Peyer's patch (tissue), 4 donors: Measurements from ENCODE around the gene IL3. TPM values are rescaled to one million over a fixed set of nuclear protein-coding genes. Genes with fewer than 3 reads are reported as not detected.

Source experiments
- DNase-seq, 3 donors: peaks; one replicate each; pipeline ENCODE4 v3.0.0-alpha.2; 2017 to 2019
- H3K27ac ChIP-seq, 4 donors: fragments of 200-600 bp; sonication (generic); one replicate each; pipeline ENCODE4 v1.5.1; 2016 to 2019
- H3K27me3 ChIP-seq, 2 donors: fragments of 200-600 bp; sonication (generic); one replicate each; pipeline ENCODE4 v1.5.1; 2019
- H3K36me3 ChIP-seq, 3 donors: fragments of 200-600 bp; sonication (generic); one replicate each; pipeline ENCODE4 v1.5.1; 2016 to 2019
- H3K4me1 ChIP-seq, 4 donors: fragments of 200-600 bp; sonication (generic); one replicate each; pipeline ENCODE4 v1.5.1; 2016 to 2019
- H3K4me3 ChIP-seq, 4 donors: fragments of 200-600 bp; sonication (generic); 1 replicate in 3 of 4; 2 replicates in 1 of 4; pipeline ENCODE4 v1.5.1; 2016 to 2019; ENCODE audit warnings: mild to moderate bottlenecking in 1 of 4
- H3K9me3 ChIP-seq, 4 donors: fragments of 200-600 bp; sonication (generic); one replicate each; pipeline ENCODE4 v1.5.1; 2016 to 2019; ENCODE audit warnings: mild to moderate bottlenecking in 1 of 4
- POLR2A ChIP-seq, 2 donors: fragments of 450-650 bp; IDR thresholded peaks; one replicate each; pipeline ENCODE4 v1.5.1; 2017; ENCODE audit warnings: antibody characterized with exemption in 2 of 2, mild to moderate bottlenecking in 2 of 2, moderate library complexity in 2 of 2
- total RNA-seq, 4 donors: library from RNA; depleted of rRNA; stranded (reverse); fragments of >200 nt; gene quantifications; one replicate each; pipeline ENCODE4 v1.1.0, GENCODE V29; 2016
- TF ChIP-seq, protein P1 (sequence below), 6 experiments: fragments of 450-650 bp in 4 of 6; fragments of 200-600 bp in 2 of 6; sonication (generic) in 1 of 6; IDR thresholded peaks; one replicate each; pipeline ENCODE4 v1.5.1; 2017 to 2019; ENCODE audit warnings: antibody characterized with exemption in 6 of 6, mild to moderate bottlenecking in 3 of 6, moderate library complexity in 1 of 6

Gene IL3
- total RNA-seq, 4 donors from 2014 or later = not detected

DNA sequence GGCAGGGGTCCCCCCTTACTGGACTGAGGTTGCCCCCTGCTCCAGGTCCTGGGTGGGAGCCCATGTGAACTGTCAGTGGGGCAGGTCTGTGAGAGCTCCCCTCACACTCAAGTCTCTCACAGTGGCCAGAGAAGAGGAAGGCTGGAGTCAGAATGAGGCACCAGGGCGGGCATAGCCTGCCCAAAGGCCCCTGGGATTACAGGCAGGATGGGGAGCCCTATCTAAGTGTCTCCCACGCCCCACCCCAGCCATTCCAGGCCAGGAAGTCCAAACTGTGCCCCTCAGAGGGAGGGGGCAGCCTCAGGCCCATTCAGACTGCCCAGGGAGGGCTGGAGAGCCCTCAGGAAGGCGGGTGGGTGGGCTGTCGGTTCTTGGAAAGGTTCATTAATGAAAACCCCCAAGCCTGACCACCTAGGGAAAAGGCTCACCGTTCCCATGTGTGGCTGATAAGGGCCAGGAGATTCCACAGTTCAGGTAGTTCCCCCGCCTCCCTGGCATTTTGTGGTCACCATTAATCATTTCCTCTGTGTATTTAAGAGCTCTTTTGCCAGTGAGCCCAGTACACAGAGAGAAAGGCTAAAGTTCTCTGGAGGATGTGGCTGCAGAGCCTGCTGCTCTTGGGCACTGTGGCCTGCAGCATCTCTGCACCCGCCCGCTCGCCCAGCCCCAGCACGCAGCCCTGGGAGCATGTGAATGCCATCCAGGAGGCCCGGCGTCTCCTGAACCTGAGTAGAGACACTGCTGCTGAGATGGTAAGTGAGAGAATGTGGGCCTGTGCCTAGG, 13.0 kb downstream of the IL3 start, which contains the start of gene CSF2:
Gene CSF2, plus strand, starts transcription at position 559 of the 783 bp plus-strand sequence. Its CDS starts 35 bp downstream, at position 594.
- Histone ChIP-seq H3K4me1 (no peaks in the 10 kb centered on the region), H3K27me3 (no peaks in the 10 kb centered on the region), H3K36me3 (no peaks in the 10 kb centered on the region), H3K9me3 (no peaks in the 10 kb centered on the region), H3K4me3 (no peak within 1 kb of the TSS), H3K27ac (peak within 1 kb of the TSS in 1 of 4 donors; percentile 19)
- DNase-seq = no peak
- no peak for TF ChIP-seq POLR2A (IDR thresholded peaks at IDR 0.05)
- TF ChIP-seq, protein P1, sequence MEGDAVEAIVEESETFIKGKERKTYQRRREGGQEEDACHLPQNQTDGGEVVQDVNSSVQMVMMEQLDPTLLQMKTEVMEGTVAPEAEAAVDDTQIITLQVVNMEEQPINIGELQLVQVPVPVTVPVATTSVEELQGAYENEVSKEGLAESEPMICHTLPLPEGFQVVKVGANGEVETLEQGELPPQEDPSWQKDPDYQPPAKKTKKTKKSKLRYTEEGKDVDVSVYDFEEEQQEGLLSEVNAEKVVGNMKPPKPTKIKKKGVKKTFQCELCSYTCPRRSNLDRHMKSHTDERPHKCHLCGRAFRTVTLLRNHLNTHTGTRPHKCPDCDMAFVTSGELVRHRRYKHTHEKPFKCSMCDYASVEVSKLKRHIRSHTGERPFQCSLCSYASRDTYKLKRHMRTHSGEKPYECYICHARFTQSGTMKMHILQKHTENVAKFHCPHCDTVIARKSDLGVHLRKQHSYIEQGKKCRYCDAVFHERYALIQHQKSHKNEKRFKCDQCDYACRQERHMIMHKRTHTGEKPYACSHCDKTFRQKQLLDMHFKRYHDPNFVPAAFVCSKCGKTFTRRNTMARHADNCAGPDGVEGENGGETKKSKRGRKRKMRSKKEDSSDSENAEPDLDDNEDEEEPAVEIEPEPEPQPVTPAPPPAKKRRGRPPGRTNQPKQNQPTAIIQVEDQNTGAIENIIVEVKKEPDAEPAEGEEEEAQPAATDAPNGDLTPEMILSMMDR (IDR thresholded peaks at IDR 0.05) = no peak

DNA sequence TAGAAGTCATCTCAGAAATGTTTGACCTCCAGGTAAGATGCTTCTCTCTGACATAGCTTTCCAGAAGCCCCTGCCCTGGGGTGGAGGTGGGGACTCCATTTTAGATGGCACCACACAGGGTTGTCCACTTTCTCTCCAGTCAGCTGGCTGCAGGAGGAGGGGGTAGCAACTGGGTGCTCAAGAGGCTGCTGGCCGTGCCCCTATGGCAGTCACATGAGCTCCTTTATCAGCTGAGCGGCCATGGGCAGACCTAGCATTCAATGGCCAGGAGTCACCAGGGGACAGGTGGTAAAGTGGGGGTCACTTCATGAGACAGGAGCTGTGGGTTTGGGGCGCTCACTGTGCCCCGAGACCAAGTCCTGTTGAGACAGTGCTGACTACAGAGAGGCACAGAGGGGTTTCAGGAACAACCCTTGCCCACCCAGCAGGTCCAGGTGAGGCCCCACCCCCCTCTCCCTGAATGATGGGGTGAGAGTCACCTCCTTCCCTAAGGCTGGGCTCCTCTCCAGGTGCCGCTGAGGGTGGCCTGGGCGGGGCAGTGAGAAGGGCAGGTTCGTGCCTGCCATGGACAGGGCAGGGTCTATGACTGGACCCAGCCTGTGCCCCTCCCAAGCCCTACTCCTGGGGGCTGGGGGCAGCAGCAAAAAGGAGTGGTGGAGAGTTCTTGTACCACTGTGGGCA, 13.8 kb downstream of the IL3 start:
- H3K4me1 ChIP-seq = no peaks in the 10 kb centered on the region
- peak overlapping the region in 1 of 4 donors; percentile 19 for H3K27ac ChIP-seq
- H3K36me3 ChIP-seq = no peaks in the 10 kb centered on the region
- H3K27me3 ChIP-seq = no peaks in the 10 kb centered on the region
- DNase-seq = no peak
- no peak overlapping the region for H3K4me3 ChIP-seq
- no peaks in the 10 kb centered on the region for H3K9me3 ChIP-seq
- TF ChIP-seq, protein P1 (IDR thresholded peaks at IDR 0.05) = no peak
- no peak for TF ChIP-seq POLR2A (IDR thresholded peaks at IDR 0.05)

DNA sequence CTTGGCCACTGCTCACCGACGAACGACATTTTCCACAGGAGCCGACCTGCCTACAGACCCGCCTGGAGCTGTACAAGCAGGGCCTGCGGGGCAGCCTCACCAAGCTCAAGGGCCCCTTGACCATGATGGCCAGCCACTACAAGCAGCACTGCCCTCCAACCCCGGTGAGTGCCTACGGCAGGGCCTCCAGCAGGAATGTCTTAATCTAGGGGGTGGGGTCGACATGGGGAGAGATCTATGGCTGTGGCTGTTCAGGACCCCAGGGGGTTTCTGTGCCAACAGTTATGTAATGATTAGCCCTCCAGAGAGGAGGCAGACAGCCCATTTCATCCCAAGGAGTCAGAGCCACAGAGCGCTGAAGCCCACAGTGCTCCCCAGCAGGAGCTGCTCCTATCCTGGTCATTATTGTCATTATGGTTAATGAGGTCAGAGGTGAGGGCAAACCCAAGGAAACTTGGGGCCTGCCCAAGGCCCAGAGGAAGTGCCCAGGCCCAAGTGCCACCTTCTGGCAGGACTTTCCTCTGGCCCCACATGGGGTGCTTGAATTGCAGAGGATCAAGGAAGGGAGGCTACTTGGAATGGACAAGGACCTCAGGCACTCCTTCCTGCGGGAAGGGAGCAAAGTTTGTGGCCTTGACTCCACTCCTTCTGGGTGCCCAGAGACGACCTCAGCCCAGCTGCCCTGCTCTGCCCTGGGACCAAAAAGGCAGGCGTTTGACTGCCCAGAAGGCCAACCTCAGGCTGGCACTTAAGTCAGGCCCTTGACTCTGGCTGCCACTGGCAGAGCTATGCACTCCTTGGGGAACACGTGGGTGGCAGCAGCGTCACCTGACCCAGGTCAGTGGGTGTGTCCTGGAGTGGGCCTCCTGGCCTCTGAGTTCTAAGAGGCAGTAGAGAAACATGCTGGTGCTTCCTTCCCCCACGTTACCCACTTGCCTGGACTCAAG, 14.6 kb downstream of the IL3 start:
- TF ChIP-seq POLR2A (IDR thresholded peaks at IDR 0.05) = no peak
- TF ChIP-seq, protein P1 (IDR thresholded peaks at IDR 0.05) = no peak
- H3K4me1 ChIP-seq = no peaks in the 10 kb centered on the region
- no peaks in the 10 kb centered on the region for H3K36me3 ChIP-seq
- no peaks in the 10 kb centered on the region for H3K9me3 ChIP-seq
- H3K4me3 ChIP-seq = no peak overlapping the region
- no peaks in the 10 kb centered on the region for H3K27me3 ChIP-seq
- no peak for DNase-seq
- no peak overlapping the region for H3K27ac ChIP-seq

DNA sequence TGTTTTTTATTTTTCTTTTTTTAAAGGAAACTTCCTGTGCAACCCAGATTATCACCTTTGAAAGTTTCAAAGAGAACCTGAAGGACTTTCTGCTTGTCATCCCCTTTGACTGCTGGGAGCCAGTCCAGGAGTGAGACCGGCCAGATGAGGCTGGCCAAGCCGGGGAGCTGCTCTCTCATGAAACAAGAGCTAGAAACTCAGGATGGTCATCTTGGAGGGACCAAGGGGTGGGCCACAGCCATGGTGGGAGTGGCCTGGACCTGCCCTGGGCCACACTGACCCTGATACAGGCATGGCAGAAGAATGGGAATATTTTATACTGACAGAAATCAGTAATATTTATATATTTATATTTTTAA, 15.2 kb downstream of the IL3 start:
- TF ChIP-seq, protein P1 (IDR thresholded peaks at IDR 0.05) = no peak
- no peak for TF ChIP-seq POLR2A (IDR thresholded peaks at IDR 0.05)
- H3K36me3 ChIP-seq = no peaks in the 10 kb centered on the region
- H3K27ac ChIP-seq = no peak overlapping the region
- no peak overlapping the region for H3K4me3 ChIP-seq
- no peaks in the 10 kb centered on the region for H3K27me3 ChIP-seq
- no peaks in the 10 kb centered on the region for H3K4me1 ChIP-seq
- no peaks in the 10 kb centered on the region for H3K9me3 ChIP-seq
- no peak for DNase-seq

DNA sequence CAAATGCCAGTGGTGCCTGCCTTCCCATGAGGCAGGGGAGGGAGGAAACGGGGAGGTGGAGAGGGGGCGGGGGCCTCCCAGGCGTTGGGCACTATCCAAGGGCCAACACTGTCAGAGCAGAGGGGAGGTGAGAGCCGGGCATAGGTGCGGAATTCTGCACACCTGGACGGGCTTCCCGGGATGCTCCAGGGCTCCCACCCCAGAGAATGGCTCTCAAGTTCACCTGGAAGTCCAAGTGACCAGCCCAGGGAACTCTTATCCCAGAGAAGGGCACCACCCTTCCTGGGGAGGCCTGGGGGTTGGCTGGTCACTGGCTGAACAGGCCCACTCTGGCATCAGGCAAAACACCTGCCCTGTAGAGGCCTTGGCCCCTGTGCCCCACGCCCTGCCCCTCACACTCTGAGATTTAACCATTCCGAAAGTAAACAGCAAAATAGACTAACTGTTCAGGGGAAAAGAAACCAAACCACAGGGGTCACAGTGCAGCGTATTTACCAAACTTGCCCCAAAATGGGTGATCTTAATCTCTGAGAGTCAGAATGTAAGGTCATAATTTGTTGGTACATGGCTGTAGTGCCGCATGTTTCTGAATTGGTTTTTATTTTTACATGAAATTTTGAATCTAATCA, 15.9 kb downstream of the IL3 start:
- Histone ChIP-seq H3K27ac (peak overlapping the region in 1 of 4 donors; percentile 30), H3K4me3 (no peak overlapping the region), H3K27me3 (no peaks in the 10 kb centered on the region), H3K4me1 (no peaks in the 10 kb centered on the region), H3K36me3 (no peaks in the 10 kb centered on the region), H3K9me3 (no peaks in the 10 kb centered on the region)
- TF ChIP-seq, protein P1 (IDR thresholded peaks at IDR 0.05) = no peak
- no peak for TF ChIP-seq POLR2A (IDR thresholded peaks at IDR 0.05)
- peak in 1 of 3 donors; percentile 13 for DNase-seq
